OCI-LY7 (cell line): ENCODE data around the gene MFSD2A. TPM values are rescaled to one million over a fixed set of nuclear protein-coding genes. Genes with fewer than 3 reads are reported as not detected.
A peak's percentile ranks its signal among the peaks of the same experiment; 100 is the strongest.

Experiments
- BruUV-seq: library from RNA; stranded (reverse); fragments of 400-500 nt; replicated peaks from 2 replicates; lab custom pipeline; 2021; lab: Mats Ljungman, UMichigan
- CTCF ChIA-PET: fragments of 300-600 bp; sonication (Branson Sonifier 250); formaldehyde crosslinking; loops from one replicate; lab custom pipeline; 2022; ENCODE audit warnings: antibody characterized with exemption; ENCODE audit not compliant: unreplicated experiment; lab: Charles Lee
- POLR2A ChIA-PET: fragments of 300-600 bp; sonication (Branson Sonifier 250); formaldehyde crosslinking; loops from one replicate; lab custom pipeline; 2022; ENCODE audit warnings: antibody characterized with exemption; lab: Charles Lee
- DNase-seq: peaks from one replicate; pipeline ENCODE4 v3.0.0-alpha.2; 2015; ENCODE audit warnings: low spot score
- H2AFZ ChIP-seq: fragments of 200-600 bp; sonication (generic), shearing (Covaris generic); 2 replicates; pipeline ENCODE4 v1.6.1; 2014; ENCODE audit warnings: mild to moderate bottlenecking, antibody characterized with exemption, low read length, moderate library complexity
- H3K27ac ChIP-seq: fragments of 200-600 bp; sonication (generic); 2 replicates; pipeline ENCODE4 v1.5.1; 2014; ENCODE audit warnings: mixed run types, low read depth, mild to moderate bottlenecking, moderate library complexity, low read length, inconsistent platforms; ENCODE audit not compliant: poor library complexity, severe bottlenecking
- H3K36me3 ChIP-seq: fragments of 200-600 bp; sonication (generic); 2 replicates; pipeline ENCODE4 v1.6.1; 2014; ENCODE audit warnings: mild to moderate bottlenecking, antibody characterized with exemption, low read length, moderate library complexity, mixed read lengths; ENCODE audit not compliant: insufficient read depth
- H3K4me1 ChIP-seq: fragments of 200-600 bp; sonication (generic); 2 replicates; pipeline ENCODE4 v1.5.1; 2014; ENCODE audit warnings: mild to moderate bottlenecking, low read length; ENCODE audit not compliant: insufficient read depth, poor library complexity, severe bottlenecking
- H3K4me2 ChIP-seq: fragments of 200-600 bp; sonication (generic); 2 replicates; pipeline ENCODE4 v1.6.1; 2014; ENCODE audit warnings: mild to moderate bottlenecking, low read length
- H3K4me3 ChIP-seq: fragments of 200-600 bp; sonication (generic); 2 replicates; pipeline ENCODE4 v1.5.1; 2014; ENCODE audit warnings: mild to moderate bottlenecking, low read depth, low read length; ENCODE audit not compliant: poor library complexity, severe bottlenecking
- H3K79me2 ChIP-seq: fragments of 200-600 bp; sonication (generic); 2 replicates; pipeline ENCODE4 v1.6.1; 2016; ENCODE audit warnings: low read depth, mild to moderate bottlenecking, low read length, moderate library complexity, mixed read lengths; ENCODE audit not compliant: insufficient read depth
- H3K9me2 ChIP-seq: fragments of 200-600 bp; sonication (generic); 2 replicates; pipeline ENCODE4 v1.6.1; 2016; ENCODE audit warnings: mild to moderate bottlenecking, low read length, mixed read lengths; ENCODE audit not compliant: insufficient read depth
- H3K9me3 ChIP-seq: fragments of 200-600 bp; sonication (generic); 2 replicates; pipeline ENCODE4 v1.6.1; 2014; ENCODE audit warnings: mild to moderate bottlenecking, mixed run types, low read length, mixed read lengths
- H4K20me1 ChIP-seq: fragments of 200-600 bp; sonication (generic); 2 replicates; pipeline ENCODE4 v1.6.1; 2014; ENCODE audit warnings: mild to moderate bottlenecking, antibody characterized with exemption, low read length, moderate library complexity, mixed read lengths; ENCODE audit not compliant: insufficient read depth
- CTCF ChIP-seq: fragments of 200-600 bp; sonication (generic); conservative IDR thresholded peaks from 2 replicates; pipeline ENCODE4 v1.5.1; 2014; ENCODE audit warnings: mild to moderate bottlenecking, antibody characterized with exemption, low read length, moderate library complexity, mixed read lengths
- EZH2phosphoT487 ChIP-seq: fragments of 200-600 bp; sonication (generic); IDR thresholded peaks from 2 replicates; pipeline ENCODE4 v1.6.1; 2018; ENCODE audit warnings: low read depth, borderline replicate concordance, mild to moderate bottlenecking, mixed run types, antibody characterized with exemption, low read length, moderate library complexity, mixed read lengths
- intact Hi-C: fragments of 100-400 bp; cut with micrococcal nuclease; formaldehyde crosslinking; loops from one replicate; pipeline ENCODE4 v1.10.0; 2022; ENCODE audit not compliant: unreplicated experiment
- total RNA-seq, 2 experiments: library from RNA; depleted of rRNA in 1 of 2; stranded (reverse); fragments of >200 nt in 1 of 2; shearing (Covaris generic) in 1 of 2; gene quantifications; 2 replicates each; pipeline ENCODE4 v1.2.3, GENCODE V29; 2014 to 2022

Gene MFSD2A
- total RNA-seq, 2 experiments from 2014 or later = 9.9 to 13.4 TPM

GRCh38 chr1:39992234-39992633 lies 37.3 kb downstream of the MFSD2A start:
- intact Hi-C loops = no loop called here

GRCh38 chr1:39992888-39993287 lies 37.9 kb downstream of the MFSD2A start:
- Histone ChIP-seq H3K79me2 (no peaks in the 10 kb centered on the region), H3K4me2 (no peak overlapping the region), H3K4me3 (no peak overlapping the region), H2AFZ (no peak overlapping the region), H3K9me2 (no peaks in the 10 kb centered on the region), H3K36me3 (no peaks in the 10 kb centered on the region), H3K27ac (no peak overlapping the region), H4K20me1 (no peaks in the 10 kb centered on the region), H3K4me1 (peaks cover 37% of the 10 kb centered on the region), H3K9me3 (no peaks in the 10 kb centered on the region)
- no peak for TF ChIP-seq CTCF
- TF ChIP-seq EZH2phosphoT487 = no peak
- BruUV-seq = no TSS peak
- POLR2A ChIA-PET = no interaction called here
- CTCF ChIA-PET = no interaction called here
- no peak for DNase-seq
- intact Hi-C loops = no loop called here

More at GRCh38 chr1:39992234-39992633, 37.3 kb downstream of the MFSD2A start:
- no peak overlapping the region for H3K4me2 ChIP-seq
- DNase-seq = no peak
- H3K4me1 ChIP-seq = peaks cover 37% of the 10 kb centered on the region
- H3K27ac ChIP-seq = no peak overlapping the region
- no peaks in the 10 kb centered on the region for H3K36me3 ChIP-seq
- H3K9me2 ChIP-seq = no peaks in the 10 kb centered on the region
- no peaks in the 10 kb centered on the region for H4K20me1 ChIP-seq
- no TSS peak for BruUV-seq
- ChIA-PET CTCF (no interaction called here), POLR2A (interaction anchor here (0.7 kb wide), 1 partner anchor 408 kb away, joined by 3 read pairs; no protein-coding TSS in a partner anchor)
- H3K9me3 ChIP-seq = no peaks in the 10 kb centered on the region
- TF ChIP-seq EZH2phosphoT487 (no peak), CTCF (no peak)
- no peaks in the 10 kb centered on the region for H3K79me2 ChIP-seq
- H2AFZ ChIP-seq = peak overlapping the region; percentile 14; the same call in 1 of the 2 replicates
- no peak overlapping the region for H3K4me3 ChIP-seq

GRCh38 chr1:39995973-39996393 lies 41.0 kb downstream of the MFSD2A start:
- DNase-seq = peak; percentile 89
- no peaks in the 10 kb centered on the region for H3K9me2 ChIP-seq
- H3K79me2 ChIP-seq = no peaks in the 10 kb centered on the region
- no peaks in the 10 kb centered on the region for H3K9me3 ChIP-seq
- TF ChIP-seq CTCF (0 out of 2 replicates have a peak, but pooled peaks have one; percentile 18), EZH2phosphoT487 (no peak)
- H3K27ac ChIP-seq = peak overlapping the region; percentile 69
- H3K4me1 ChIP-seq = peaks cover 29% of the 10 kb centered on the region
- H3K36me3 ChIP-seq = no peaks in the 10 kb centered on the region
- no peaks in the 10 kb centered on the region for H4K20me1 ChIP-seq
- no TSS peak for BruUV-seq
- H2AFZ ChIP-seq = peak overlapping the region; percentile 85
- peak overlapping the region; percentile 65 for H3K4me2 ChIP-seq
- ChIA-PET CTCF (no interaction called here), POLR2A (no interaction called here)
- H3K4me3 ChIP-seq = peak overlapping the region; percentile 15
- intact Hi-C loops = loop anchor here (2.0 kb wide), 1 partner anchor 43 kb away; no protein-coding TSS in a partner anchor
